NB4 (cell line): ENCODE results near the gene CDC73.

Experiments used
- POLR2A ChIP-seq: IDR thresholded peaks from 2 replicates; pipeline ENCODE4 v1.6.1; 2011; ENCODE audit warnings: mild to moderate bottlenecking; ENCODE audit not compliant: insufficient read length; ENCODE audit errors: extremely low read depth
- TF ChIP-seq, protein P1 (sequence below): IDR thresholded peaks from one replicate; pipeline ENCODE4 v1.5.1; 2012; ENCODE audit warnings: low read depth, low read length

DNA sequence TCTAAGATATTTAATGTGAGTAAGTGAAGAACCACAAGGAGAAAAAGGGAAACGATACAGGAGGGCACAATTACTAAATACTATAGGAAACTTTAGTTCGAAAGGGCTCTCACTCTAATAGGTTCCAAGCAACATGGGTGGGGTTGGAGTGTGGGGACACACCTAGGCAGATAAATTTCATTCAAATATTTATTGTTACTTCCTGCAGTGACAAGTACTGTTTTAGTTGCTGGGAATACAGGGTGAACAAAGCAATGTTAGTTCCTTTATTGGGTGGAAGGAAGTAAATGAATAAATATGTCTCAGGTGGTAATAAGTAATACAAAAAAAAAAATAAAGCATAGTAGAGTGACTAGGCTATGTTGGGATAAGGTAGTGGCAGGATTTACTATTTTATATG is 137.8 kb downstream of the CDC73 start:
- TF ChIP-seq, protein P1, sequence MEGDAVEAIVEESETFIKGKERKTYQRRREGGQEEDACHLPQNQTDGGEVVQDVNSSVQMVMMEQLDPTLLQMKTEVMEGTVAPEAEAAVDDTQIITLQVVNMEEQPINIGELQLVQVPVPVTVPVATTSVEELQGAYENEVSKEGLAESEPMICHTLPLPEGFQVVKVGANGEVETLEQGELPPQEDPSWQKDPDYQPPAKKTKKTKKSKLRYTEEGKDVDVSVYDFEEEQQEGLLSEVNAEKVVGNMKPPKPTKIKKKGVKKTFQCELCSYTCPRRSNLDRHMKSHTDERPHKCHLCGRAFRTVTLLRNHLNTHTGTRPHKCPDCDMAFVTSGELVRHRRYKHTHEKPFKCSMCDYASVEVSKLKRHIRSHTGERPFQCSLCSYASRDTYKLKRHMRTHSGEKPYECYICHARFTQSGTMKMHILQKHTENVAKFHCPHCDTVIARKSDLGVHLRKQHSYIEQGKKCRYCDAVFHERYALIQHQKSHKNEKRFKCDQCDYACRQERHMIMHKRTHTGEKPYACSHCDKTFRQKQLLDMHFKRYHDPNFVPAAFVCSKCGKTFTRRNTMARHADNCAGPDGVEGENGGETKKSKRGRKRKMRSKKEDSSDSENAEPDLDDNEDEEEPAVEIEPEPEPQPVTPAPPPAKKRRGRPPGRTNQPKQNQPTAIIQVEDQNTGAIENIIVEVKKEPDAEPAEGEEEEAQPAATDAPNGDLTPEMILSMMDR = no peak
- TF ChIP-seq POLR2A = no peak
